Measurements from ENCODE around the gene POLG.
A peak's percentile ranks its signal among the peaks of the same experiment; 100 is the strongest.

Gene POLG

GRCh38 chr15:89334510-89335297, at the start of gene POLG:
Gene POLG, minus strand, starts transcription at chr15:89334824. Its CDS starts 1,070 bp downstream, at chr15:89333754.
- DNase-seq (ENCODE audit: low read depth), result peak; percentile 98

GRCh38 chr15:89384176-89384604, 49.6 kb upstream of the POLG start:
- no peak for DNase-seq (ENCODE audit: low read depth)

- DNase-seq (ENCODE audit: low read depth), result no peak
These were observed 48.9 kb upstream of the POLG start for GRCh38 chr15:89383365-89384175.

GRCh38 chr15:89381888-89382686, 47.5 kb upstream of the POLG start:
- no peak for DNase-seq (ENCODE audit: low read depth)

- DNase-seq (ENCODE audit: low read depth), result no peak
These were observed 46.7 kb upstream of the POLG start for GRCh38 chr15:89381331-89381730.

- DNase-seq (ENCODE audit: low read depth), result no peak
These were observed 45.2 kb upstream of the POLG start for GRCh38 chr15:89379818-89380217.

GRCh38 chr15:89379251-89379695, 44.6 kb upstream of the POLG start:
- DNase-seq (ENCODE audit: low read depth), result no peak

- no peak for DNase-seq (ENCODE audit: low read depth)
These were observed 43.9 kb upstream of the POLG start for GRCh38 chr15:89378296-89379151.

- DNase-seq (ENCODE audit: low read depth), result no peak
These were observed 43.2 kb upstream of the POLG start for GRCh38 chr15:89377842-89378295.

GRCh38 chr15:89377024-89377841, 42.6 kb upstream of the POLG start:
- no peak for DNase-seq (ENCODE audit: low read depth)

- DNase-seq (ENCODE audit: low read depth), result no peak
These were observed 41.8 kb upstream of the POLG start for GRCh38 chr15:89376388-89376787.

- DNase-seq (ENCODE audit: low read depth), result no peak
These were observed 40.7 kb upstream of the POLG start for GRCh38 chr15:89375093-89376005.

GRCh38 chr15:89374086-89374981, 39.7 kb upstream of the POLG start:
- no peak for DNase-seq (ENCODE audit: low read depth)

GRCh38 chr15:89372069-89372935, 37.7 kb upstream of the POLG start:
- DNase-seq (ENCODE audit: low read depth), result no peak

GRCh38 chr15:89371228-89372044, 36.8 kb upstream of the POLG start:
- no peak for DNase-seq (ENCODE audit: low read depth)

- DNase-seq (ENCODE audit: low read depth), result no peak
These were observed 36.3 kb upstream of the POLG start for GRCh38 chr15:89370978-89371227.
